ENCODE measurements around the gene HSPG2. TPM values are rescaled to one million over a fixed set of nuclear protein-coding genes. Genes with fewer than 3 reads are reported as not detected.

HSPG2 gene
- total and polyA plus RNA-seq, 9 of the 15 experiments (the other 6 are each of a cell fraction or from before 2014, with no cell fraction given) = 0.14 to 160 (median 15.7) TPM

DNA sequence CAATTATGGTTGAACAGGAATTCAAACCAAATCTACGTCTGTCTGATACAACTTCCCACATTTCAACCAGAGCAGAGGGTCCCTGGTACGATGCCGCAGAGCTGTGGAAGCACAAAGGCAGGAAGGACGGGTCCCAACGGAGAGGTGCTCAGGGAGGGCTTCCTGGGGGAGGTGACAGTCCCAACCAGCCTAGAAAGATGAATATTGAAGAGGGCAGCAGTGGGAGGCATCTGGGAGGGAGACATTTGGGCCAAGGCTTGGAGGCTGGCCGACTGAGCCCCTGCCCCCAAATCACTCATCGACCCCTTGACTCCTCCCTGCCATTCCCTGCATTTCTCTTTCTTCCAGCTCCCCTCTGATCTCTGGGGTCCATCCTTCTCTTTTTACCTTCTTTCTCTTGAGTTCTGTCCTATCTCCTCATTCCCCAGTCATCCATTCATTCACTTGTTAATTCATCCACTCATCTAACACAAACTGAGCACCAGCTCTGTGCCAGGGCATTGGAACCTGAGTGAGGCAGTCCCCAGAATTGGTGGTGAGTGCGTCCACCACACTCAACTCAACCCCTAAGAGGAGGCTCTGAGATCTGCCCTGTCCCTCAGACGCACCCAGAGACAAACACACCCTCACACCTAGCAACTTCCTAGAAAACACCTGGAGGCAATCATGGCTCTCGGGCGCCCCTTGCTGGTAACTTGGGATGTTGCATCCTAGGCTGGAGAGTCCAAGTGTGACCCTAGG, 26.5 kb upstream of the HSPG2 start (continued):
- TF ChIP-seq XRCC5 (IDR thresholded peaks at IDR 0.05; ENCODE audit: low read depth, low read length) = no peak
- TF ChIP-seq, protein P1, sequence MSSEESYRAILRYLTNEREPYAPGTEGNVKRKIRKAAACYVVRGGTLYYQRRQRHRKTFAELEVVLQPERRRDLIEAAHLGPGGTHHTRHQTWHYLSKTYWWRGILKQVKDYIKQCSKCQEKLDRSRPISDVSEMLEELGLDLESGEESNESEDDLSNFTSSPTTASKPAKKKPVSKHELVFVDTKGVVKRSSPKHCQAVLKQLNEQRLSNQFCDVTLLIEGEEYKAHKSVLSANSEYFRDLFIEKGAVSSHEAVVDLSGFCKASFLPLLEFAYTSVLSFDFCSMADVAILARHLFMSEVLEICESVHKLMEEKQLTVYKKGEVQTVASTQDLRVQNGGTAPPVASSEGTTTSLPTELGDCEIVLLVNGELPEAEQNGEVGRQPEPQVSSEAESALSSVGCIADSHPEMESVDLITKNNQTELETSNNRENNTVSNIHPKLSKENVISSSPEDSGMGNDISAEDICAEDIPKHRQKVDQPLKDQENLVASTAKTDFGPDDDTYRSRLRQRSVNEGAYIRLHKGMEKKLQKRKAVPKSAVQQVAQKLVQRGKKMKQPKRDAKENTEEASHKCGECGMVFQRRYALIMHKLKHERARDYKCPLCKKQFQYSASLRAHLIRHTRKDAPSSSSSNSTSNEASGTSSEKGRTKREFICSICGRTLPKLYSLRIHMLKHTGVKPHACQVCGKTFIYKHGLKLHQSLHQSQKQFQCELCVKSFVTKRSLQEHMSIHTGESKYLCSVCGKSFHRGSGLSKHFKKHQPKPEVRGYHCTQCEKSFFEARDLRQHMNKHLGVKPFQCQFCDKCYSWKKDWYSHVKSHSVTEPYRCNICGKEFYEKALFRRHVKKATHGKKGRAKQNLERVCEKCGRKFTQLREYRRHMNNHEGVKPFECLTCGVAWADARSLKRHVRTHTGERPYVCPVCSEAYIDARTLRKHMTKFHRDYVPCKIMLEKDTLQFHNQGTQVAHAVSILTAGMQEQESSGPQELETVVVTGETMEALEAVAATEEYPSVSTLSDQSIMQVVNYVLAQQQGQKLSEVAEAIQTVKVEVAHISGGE (CRISPR knock-in tag; IDR thresholded peaks at IDR 0.05) = no peak
- TF ChIP-seq, protein P2, sequence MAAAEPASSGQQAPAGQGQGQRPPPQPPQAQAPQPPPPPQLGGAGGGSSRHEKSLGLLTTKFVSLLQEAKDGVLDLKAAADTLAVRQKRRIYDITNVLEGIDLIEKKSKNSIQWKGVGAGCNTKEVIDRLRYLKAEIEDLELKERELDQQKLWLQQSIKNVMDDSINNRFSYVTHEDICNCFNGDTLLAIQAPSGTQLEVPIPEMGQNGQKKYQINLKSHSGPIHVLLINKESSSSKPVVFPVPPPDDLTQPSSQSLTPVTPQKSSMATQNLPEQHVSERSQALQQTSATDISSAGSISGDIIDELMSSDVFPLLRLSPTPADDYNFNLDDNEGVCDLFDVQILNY (CRISPR knock-in tag; IDR thresholded peaks at IDR 0.05) = no peak
- no peak for TF ChIP-seq TOE1 (IDR thresholded peaks at IDR 0.05; ENCODE audit: borderline replicate concordance)
- TF ChIP-seq TOE1 (CRISPR knock-in tag; IDR thresholded peaks at IDR 0.05; ENCODE audit: borderline replicate concordance, low read depth) = no peak
- no peak for TF ChIP-seq ZFP1 (CRISPR knock-in tag; IDR thresholded peaks at IDR 0.05)
- TF ChIP-seq, protein P3, sequence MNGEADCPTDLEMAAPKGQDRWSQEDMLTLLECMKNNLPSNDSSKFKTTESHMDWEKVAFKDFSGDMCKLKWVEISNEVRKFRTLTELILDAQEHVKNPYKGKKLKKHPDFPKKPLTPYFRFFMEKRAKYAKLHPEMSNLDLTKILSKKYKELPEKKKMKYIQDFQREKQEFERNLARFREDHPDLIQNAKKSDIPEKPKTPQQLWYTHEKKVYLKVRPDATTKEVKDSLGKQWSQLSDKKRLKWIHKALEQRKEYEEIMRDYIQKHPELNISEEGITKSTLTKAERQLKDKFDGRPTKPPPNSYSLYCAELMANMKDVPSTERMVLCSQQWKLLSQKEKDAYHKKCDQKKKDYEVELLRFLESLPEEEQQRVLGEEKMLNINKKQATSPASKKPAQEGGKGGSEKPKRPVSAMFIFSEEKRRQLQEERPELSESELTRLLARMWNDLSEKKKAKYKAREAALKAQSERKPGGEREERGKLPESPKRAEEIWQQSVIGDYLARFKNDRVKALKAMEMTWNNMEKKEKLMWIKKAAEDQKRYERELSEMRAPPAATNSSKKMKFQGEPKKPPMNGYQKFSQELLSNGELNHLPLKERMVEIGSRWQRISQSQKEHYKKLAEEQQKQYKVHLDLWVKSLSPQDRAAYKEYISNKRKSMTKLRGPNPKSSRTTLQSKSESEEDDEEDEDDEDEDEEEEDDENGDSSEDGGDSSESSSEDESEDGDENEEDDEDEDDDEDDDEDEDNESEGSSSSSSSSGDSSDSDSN (IDR thresholded peaks at IDR 0.05; ENCODE audit: borderline replicate concordance in 1 of 2, low read depth in 2 of 2, low read length in 2 of 2) = no peak
- TF ChIP-seq EGR1 (conservative IDR thresholded peaks at IDR 0.05) = no peak
- TF ChIP-seq, protein P4, sequence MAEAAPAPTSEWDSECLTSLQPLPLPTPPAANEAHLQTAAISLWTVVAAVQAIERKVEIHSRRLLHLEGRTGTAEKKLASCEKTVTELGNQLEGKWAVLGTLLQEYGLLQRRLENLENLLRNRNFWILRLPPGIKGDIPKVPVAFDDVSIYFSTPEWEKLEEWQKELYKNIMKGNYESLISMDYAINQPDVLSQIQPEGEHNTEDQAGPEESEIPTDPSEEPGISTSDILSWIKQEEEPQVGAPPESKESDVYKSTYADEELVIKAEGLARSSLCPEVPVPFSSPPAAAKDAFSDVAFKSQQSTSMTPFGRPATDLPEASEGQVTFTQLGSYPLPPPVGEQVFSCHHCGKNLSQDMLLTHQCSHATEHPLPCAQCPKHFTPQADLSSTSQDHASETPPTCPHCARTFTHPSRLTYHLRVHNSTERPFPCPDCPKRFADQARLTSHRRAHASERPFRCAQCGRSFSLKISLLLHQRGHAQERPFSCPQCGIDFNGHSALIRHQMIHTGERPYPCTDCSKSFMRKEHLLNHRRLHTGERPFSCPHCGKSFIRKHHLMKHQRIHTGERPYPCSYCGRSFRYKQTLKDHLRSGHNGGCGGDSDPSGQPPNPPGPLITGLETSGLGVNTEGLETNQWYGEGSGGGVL (CRISPR knock-in tag; IDR thresholded peaks at IDR 0.05) = no peak
- TF ChIP-seq, protein P5, sequence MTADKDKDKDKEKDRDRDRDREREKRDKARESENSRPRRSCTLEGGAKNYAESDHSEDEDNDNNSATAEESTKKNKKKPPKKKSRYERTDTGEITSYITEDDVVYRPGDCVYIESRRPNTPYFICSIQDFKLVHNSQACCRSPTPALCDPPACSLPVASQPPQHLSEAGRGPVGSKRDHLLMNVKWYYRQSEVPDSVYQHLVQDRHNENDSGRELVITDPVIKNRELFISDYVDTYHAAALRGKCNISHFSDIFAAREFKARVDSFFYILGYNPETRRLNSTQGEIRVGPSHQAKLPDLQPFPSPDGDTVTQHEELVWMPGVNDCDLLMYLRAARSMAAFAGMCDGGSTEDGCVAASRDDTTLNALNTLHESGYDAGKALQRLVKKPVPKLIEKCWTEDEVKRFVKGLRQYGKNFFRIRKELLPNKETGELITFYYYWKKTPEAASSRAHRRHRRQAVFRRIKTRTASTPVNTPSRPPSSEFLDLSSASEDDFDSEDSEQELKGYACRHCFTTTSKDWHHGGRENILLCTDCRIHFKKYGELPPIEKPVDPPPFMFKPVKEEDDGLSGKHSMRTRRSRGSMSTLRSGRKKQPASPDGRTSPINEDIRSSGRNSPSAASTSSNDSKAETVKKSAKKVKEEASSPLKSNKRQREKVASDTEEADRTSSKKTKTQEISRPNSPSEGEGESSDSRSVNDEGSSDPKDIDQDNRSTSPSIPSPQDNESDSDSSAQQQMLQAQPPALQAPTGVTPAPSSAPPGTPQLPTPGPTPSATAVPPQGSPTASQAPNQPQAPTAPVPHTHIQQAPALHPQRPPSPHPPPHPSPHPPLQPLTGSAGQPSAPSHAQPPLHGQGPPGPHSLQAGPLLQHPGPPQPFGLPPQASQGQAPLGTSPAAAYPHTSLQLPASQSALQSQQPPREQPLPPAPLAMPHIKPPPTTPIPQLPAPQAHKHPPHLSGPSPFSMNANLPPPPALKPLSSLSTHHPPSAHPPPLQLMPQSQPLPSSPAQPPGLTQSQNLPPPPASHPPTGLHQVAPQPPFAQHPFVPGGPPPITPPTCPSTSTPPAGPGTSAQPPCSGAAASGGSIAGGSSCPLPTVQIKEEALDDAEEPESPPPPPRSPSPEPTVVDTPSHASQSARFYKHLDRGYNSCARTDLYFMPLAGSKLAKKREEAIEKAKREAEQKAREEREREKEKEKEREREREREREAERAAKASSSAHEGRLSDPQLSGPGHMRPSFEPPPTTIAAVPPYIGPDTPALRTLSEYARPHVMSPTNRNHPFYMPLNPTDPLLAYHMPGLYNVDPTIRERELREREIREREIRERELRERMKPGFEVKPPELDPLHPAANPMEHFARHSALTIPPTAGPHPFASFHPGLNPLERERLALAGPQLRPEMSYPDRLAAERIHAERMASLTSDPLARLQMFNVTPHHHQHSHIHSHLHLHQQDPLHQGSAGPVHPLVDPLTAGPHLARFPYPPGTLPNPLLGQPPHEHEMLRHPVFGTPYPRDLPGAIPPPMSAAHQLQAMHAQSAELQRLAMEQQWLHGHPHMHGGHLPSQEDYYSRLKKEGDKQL (CRISPR knock-in tag; IDR thresholded peaks at IDR 0.05; ENCODE audit: borderline replicate concordance) = no peak
- TF ChIP-seq TEAD1 (CRISPR knock-in tag; IDR thresholded peaks at IDR 0.05) = no peak
